Common myeloid progenitor, CD34-positive (primary cell): ENCODE data around the gene KRT76.
A peak's percentile ranks its signal among the peaks of the same experiment; 100 is the strongest.

ENCODE experiments used
- CTCF ChIA-PET: fragments of 350-600 bp; sonication (Branson Sonifier 250); formaldehyde crosslinking; loops from one replicate; lab custom pipeline; 2021; ENCODE audit warnings: antibody characterized with exemption; lab: Charles Lee
- POLR2A ChIA-PET: fragments of 350-600 bp; sonication (Branson Sonifier 250); formaldehyde crosslinking; loops from one replicate; lab custom pipeline; 2021; ENCODE audit warnings: antibody characterized with exemption; lab: Charles Lee
- DNase-seq, 3 donors: peaks; one replicate each; pipeline versions ENCODE4 v3.0.0 to v3.0.0-alpha.2; 2013
- H3K27ac ChIP-seq, 2 experiments: 1 replicate in 1 of 2; 2 replicates in 1 of 2; pipeline ENCODE4 v1.7.0; 2013; ENCODE audit warnings: inconsistent platforms in 2 of 2, low read length in 2 of 2, mild to moderate bottlenecking in 2 of 2, low read depth in 1 of 2, moderate library complexity in 1 of 2; ENCODE audit not compliant: severe bottlenecking in 2 of 2, insufficient read depth in 1 of 2, poor library complexity in 1 of 2
- H3K27me3 ChIP-seq, 5 experiments: replicated peaks in 2 of 5; 1 replicate in 3 of 5; 2 replicates in 2 of 5; pipeline versions ENCODE4 v1.6.1 to v1.7.0; 2013; ENCODE audit warnings: low read length in 4 of 5, mild to moderate bottlenecking in 2 of 5, moderate library complexity in 2 of 5, inconsistent platforms in 1 of 5; ENCODE audit not compliant: insufficient read depth in 5 of 5, control insufficient read depth in 4 of 5
- H3K36me3 ChIP-seq, 4 experiments: 1 replicate in 2 of 4; 2 replicates in 2 of 4; pipeline versions ENCODE4 v1.6.1 to v1.7.0; 2013; ENCODE audit warnings: low read length in 3 of 4, control low read depth in 1 of 4, mild to moderate bottlenecking in 1 of 4; ENCODE audit not compliant: control insufficient read depth in 4 of 4, insufficient read depth in 4 of 4
- H3K4me1 ChIP-seq, 4 experiments: 1 replicate in 3 of 4; 2 replicates in 1 of 4; pipeline versions ENCODE4 v1.6.1 to v1.7.1; 2013; ENCODE audit warnings: low read length in 3 of 4, mild to moderate bottlenecking in 3 of 4, control low read depth in 1 of 4, inconsistent platforms in 1 of 4, moderate library complexity in 1 of 4; ENCODE audit not compliant: control insufficient read depth in 4 of 4, insufficient read depth in 4 of 4; ENCODE audit errors: control extremely low read depth in 1 of 4
- H3K4me3 ChIP-seq, 7 experiments: 1 replicate in 4 of 7; 2 replicates in 3 of 7; pipeline versions ENCODE4 v1.5.1 to v1.7.0; 2013; ENCODE audit warnings: mild to moderate bottlenecking in 7 of 7, low read length in 6 of 7, moderate library complexity in 6 of 7, inconsistent platforms in 2 of 7, low read depth in 2 of 7, control low read depth in 1 of 7; ENCODE audit not compliant: insufficient read depth in 4 of 7, control insufficient read depth in 1 of 7; ENCODE audit errors: extremely low read depth in 1 of 7
- H3K9me3 ChIP-seq, 5 experiments: 1 replicate in 4 of 5; 2 replicates in 1 of 5; pipeline versions ENCODE4 v1.6.1 to v1.7.1; 2013; ENCODE audit warnings: low read length in 4 of 5, mild to moderate bottlenecking in 2 of 5, inconsistent platforms in 1 of 5, low read depth in 1 of 5, moderate library complexity in 1 of 5; ENCODE audit not compliant: control insufficient read depth in 4 of 5, insufficient read depth in 2 of 5; ENCODE audit errors: control extremely low read depth in 1 of 5
- WGBS: methylation state at CpG from one replicate; pipeline ENCODE4 v1.1.5; 2013; ENCODE audit not compliant: insufficient coverage; 5-methylcytosine and 5-hydroxymethylcytosine counted together

The KRT76 gene

DNA sequence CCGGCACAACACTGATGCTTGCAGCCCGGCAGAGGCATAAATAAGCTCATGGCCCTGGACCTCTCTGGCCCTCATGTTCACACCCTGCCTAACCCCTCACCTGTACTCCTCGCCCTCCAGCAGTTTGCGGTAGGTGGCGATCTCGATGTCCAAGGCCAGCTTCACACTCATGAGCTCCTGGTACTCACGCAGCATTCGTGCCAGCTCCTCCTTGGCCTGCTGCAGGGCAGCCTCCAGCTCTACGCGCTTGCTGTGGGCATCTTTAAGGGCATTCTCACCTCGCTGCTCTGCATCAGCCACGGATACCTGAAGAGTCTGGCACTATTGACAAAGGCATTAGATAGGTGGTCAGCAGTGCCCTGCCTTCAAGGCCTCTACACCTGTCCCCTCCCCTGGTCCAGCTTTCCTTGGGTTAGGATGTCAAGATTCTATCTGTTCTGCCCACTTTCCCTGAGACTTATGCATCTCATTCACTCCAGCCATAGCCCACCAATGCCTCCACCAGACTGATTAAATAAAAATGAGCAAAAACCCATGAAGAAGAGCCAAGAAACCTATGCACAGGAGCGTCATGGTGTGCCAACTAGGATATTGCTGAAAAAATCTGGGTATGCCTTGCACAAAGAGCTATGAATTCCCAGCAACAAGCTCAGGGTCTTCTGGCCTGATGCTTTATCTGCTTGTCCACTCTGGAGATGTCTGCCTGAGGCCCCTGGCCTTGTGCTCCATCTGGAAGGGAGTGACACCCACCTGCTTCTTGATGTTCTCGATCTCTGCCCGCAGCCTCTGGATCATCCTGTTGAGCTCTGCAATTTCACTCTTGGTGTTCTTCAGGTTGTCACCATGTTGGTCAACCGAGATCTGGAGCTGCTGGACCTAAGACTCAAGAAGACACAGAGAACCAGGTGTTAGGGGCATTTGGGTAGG is 30.7 kb upstream of the KRT76 start:
- H3K27ac ChIP-seq: no peak overlapping the region
- no peaks in the 10 kb centered on the region for H3K4me1 ChIP-seq
- H3K27me3 ChIP-seq: peaks cover 0 to 3% (median 0%) of the 10 kb centered on the region in 5 experiments
- DNase-seq: no peak
- no peaks in the 10 kb centered on the region for H3K9me3 ChIP-seq
- 94% methylated on average over 15 of the region's 16 CpGs for WGBS
- no peaks in the 10 kb centered on the region for H3K36me3 ChIP-seq
- CTCF ChIA-PET: interaction anchor here (0.7 to 2.6 kb wide), 3 partner anchors 8 to 12 kb away, joined by 3 to 7 read pairs (median 3); partner anchors contain the start of gene KRT3
- no peak overlapping the region for H3K4me3 ChIP-seq
- POLR2A ChIA-PET: no interaction called here

DNA sequence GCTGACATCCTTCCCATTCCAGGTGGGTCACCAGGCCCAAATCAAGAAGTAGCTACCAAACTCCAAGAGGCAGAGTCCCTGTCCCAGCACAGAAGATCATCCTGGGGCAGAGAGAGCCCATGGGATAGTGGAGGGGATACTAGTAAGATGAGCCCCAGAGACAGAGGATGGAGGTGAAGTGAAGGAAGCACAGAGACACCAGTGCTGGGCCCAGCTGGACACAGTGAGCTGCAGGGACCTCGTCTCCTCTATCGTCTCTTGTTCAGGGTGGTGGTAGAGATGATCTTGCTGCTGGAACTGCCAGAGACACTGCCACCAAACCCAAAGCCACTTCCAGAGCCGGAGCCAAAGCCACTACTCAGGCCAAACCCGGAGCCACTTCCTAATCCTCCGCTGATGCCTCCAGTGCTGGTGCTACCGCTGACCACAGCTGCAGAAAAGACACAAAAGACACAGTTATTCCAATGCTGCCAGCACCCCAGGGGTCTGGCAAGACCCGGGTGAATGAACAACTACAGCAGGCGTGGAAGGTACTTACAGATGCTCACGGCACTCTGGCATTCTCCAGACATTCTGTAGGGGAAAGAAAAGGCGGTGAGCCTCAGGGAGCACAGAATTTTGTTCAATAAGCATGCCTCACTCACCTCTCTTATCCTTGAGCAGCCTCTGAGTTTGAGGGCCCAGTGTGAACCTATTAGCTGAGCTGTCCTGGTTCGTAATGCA is 29.8 kb upstream of the KRT76 start:
- H3K9me3 ChIP-seq: no peaks in the 10 kb centered on the region
- H3K4me1 ChIP-seq: no peaks in the 10 kb centered on the region
- WGBS: 92% methylated on average over 11 of the region's 11 CpGs
- DNase-seq: no peak
- ChIA-PET POLR2A (no interaction called here), CTCF (interaction anchor here (0.9 to 2.6 kb wide), 2 partner anchors 11 kb away, joined by 3 to 7 read pairs; partner anchors contain the start of gene KRT3)
- H3K4me3 ChIP-seq: no peak overlapping the region
- H3K36me3 ChIP-seq: no peaks in the 10 kb centered on the region
- H3K27me3 ChIP-seq: peaks cover 0 to 3% (median 0%) of the 10 kb centered on the region in 5 experiments
- no peak overlapping the region for H3K27ac ChIP-seq

DNA sequence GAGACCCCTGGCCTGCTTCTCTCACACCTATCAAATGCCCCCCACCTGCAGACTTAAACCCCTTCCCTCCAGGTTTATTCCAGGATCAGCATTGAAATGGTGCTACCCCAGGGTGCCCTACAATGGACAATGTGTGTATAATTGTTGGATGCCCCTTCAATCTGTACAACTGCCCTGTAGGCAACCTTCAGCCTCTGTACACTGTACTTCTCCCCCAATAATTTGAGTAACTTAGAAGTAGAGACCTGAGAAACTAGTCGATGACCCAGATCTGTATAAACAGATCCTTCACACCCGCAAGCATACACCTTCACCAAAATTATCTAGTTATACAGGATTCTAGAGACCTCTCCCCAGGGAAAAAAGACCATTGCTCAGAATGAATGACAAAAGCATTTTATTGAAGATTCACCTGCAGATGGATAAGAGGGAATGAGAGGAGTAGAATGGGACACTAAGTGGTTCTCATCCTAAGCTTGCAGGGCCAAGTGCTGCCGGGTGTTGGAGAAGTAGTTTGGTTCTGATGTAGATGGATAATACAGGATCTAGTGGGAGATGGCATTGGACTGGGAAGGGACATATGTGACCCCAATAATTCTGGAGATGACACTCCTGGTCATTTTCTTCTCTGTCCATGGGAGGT is 29.1 kb upstream of the KRT76 start:
- H3K4me1 ChIP-seq: no peaks in the 10 kb centered on the region
- no peak overlapping the region for H3K4me3 ChIP-seq
- H3K36me3 ChIP-seq: no peaks in the 10 kb centered on the region
- peaks cover 0 to 3% (median 0%) of the 10 kb centered on the region in 5 experiments for H3K27me3 ChIP-seq
- DNase-seq: no peak
- ChIA-PET CTCF (no interaction called here), POLR2A (no interaction called here)
- no peaks in the 10 kb centered on the region for H3K9me3 ChIP-seq
- H3K27ac ChIP-seq: no peak overlapping the region
- WGBS: 100% methylated on average over 1 of the region's 3 CpGs

DNA sequence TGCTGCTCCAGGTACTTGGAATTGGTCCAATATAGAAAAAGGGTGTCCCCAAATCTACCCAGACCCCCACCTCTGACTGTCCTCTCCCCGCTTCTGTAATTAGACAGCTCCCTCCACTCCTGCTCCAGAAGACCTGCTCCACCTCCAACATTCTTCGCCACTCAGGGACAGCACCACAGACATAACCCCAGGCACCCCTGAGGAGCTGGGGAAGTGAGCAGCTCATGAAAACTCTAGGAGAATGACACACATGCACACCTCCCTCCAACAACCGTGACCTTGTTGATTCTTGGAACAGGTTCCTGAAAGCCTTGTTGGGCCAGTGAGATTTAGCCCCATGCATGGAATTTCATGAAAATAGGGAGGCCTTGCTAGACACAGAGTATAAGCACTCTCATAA is 28.6 kb upstream of the KRT76 start:
- Histone ChIP-seq H3K36me3 (no peaks in the 10 kb centered on the region), H3K4me1 (no peaks in the 10 kb centered on the region), H3K9me3 (no peaks in the 10 kb centered on the region), H3K27ac (no peak overlapping the region), H3K4me3 (no peak overlapping the region), H3K27me3 (peaks cover 0 to 2% (median 0%) of the 10 kb centered on the region in 5 experiments)
- WGBS: 95% methylated on average over 3 of the region's 3 CpGs
- no peak for DNase-seq
- ChIA-PET POLR2A (no interaction called here), CTCF (no interaction called here)

DNA sequence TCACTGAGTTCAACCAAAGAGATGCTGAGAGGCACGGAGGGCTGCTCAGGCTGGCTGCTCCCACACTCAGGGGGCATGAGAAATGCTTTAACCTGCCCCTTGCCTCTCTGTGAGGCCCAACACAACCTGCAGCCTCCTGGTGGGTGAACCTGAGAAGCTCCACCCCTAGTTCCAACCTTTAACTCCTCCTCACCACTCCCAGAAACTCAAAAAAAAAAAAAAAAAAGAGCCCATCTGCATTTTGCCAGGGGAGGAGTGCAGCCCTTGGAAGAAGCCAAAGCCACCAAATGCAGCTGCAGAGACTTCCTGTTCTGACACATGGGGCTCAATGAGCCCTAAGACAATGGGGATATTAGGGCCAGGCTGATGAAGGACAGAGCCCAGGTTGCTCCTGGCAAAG is 27.9 kb upstream of the KRT76 start:
- Histone ChIP-seq H3K27ac (no peak overlapping the region), H3K4me3 (no peak overlapping the region), H3K4me1 (no peaks in the 10 kb centered on the region), H3K36me3 (no peaks in the 10 kb centered on the region), H3K9me3 (no peaks in the 10 kb centered on the region), H3K27me3 (peaks cover 0 to 2% (median 0%) of the 10 kb centered on the region in 5 experiments)
- peak in 2 of 3 donors; percentile 41 to 54 for DNase-seq
- POLR2A ChIA-PET: no interaction called here
- CTCF ChIA-PET: interaction anchor here (0.6 kb wide), 1 partner anchor 235 kb away, joined by 5 read pairs; no protein-coding TSS in a partner anchor
- WGBS: 50% methylated on average over 1 of the region's 1 CpG

DNA sequence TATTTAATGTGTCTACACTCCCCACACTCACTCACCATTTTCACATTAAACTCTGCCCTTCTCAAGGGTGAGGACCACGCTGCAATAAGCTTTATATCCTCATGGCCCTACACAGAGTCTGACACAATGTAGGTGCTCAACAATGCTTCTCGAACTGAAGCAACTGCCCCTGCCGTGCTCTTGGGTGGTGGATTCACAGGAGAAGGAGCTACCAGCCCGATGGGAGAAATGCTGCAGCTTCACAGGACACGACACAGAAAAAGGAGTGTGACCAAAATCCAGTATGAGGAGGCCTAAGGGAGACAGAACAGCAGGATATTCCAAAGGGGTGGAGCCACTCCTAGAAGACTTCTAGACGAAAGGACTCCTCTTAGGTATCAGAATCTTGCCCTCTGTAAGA is 25.3 kb upstream of the KRT76 start:
- Histone ChIP-seq H3K4me1 (no peaks in the 10 kb centered on the region), H3K27ac (no peak overlapping the region), H3K36me3 (no peaks in the 10 kb centered on the region), H3K27me3 (no peaks in the 10 kb centered on the region), H3K4me3 (no peak overlapping the region), H3K9me3 (no peaks in the 10 kb centered on the region)
- WGBS: 78% methylated on average over 6 of the region's 6 CpGs
- DNase-seq: no peak
- ChIA-PET POLR2A (no interaction called here), CTCF (interaction anchor here (1.2 to 1.6 kb wide), 2 partner anchors 192 to 217 kb away, joined by 3 read pairs; no protein-coding TSS in a partner anchor)
